Measurements from ENCODE around the gene WDR7.

DNA sequence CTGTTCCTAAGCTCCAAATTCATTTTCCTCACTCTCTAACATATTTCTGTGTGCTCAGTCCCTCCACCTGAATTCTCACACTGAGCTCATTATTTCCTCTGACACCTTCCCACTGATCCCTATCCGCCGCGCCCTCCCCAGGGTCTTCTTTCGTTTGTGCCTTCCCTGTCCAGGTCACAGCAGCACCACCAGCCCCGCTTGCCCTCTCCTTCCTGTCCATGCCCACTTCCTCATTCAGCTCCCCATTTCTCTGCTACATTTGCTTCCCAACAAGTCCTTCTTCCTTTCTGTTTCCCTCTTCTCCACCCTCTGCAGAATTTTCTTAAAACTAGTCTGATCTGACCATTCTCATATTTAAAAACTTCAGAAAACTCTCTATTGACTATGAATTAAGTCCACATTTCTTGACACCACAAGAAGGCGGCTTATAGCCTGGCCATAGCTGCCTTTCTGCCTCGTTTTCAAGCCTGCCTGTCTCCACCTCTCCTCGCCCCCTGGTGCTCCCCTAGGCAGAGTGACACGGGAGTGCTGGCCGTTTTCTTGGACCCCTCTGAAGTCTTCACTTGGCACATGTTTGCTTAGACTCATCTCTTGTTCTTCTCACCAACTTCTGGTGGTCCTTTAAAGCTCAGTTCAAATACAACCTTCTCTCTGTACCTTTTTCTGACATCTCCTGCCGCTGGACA, 357.0 kb downstream of the WDR7 start:
- no peak for TF ChIP-seq POLR2AphosphoS5 (IDR thresholded peaks at IDR 0.05)
- TF ChIP-seq POLR2A (IDR thresholded peaks at IDR 0.05; ENCODE audit: low read depth): no peak
- TF ChIP-seq, protein P1, sequence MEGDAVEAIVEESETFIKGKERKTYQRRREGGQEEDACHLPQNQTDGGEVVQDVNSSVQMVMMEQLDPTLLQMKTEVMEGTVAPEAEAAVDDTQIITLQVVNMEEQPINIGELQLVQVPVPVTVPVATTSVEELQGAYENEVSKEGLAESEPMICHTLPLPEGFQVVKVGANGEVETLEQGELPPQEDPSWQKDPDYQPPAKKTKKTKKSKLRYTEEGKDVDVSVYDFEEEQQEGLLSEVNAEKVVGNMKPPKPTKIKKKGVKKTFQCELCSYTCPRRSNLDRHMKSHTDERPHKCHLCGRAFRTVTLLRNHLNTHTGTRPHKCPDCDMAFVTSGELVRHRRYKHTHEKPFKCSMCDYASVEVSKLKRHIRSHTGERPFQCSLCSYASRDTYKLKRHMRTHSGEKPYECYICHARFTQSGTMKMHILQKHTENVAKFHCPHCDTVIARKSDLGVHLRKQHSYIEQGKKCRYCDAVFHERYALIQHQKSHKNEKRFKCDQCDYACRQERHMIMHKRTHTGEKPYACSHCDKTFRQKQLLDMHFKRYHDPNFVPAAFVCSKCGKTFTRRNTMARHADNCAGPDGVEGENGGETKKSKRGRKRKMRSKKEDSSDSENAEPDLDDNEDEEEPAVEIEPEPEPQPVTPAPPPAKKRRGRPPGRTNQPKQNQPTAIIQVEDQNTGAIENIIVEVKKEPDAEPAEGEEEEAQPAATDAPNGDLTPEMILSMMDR (IDR thresholded peaks at IDR 0.05): no peak
